Activated naive CD8-positive, alpha-beta T cell treated with anti-CD3 and anti-CD28 coated beads for 36 hours (primary cell): ENCODE data around the gene PCCA. TPM values are rescaled to one million over a fixed set of nuclear protein-coding genes. Genes with fewer than 3 reads are reported as not detected.
"Not testable (repeated sequence)": the region's sequence is repeated elsewhere in the genome, so short reads cannot be mapped to it uniquely, and the experiment has no call there.

Source experiments
- DNase-seq: peaks from one replicate; pipeline ENCODE4 v3.0.0; 2021
- H3K27ac Mint-ChIP-seq: one replicate; pipeline ENCODE4 v1.8.0; 2022; ENCODE audit warnings: mild to moderate bottlenecking, moderate library complexity, mixed read lengths
- H3K27me3 Mint-ChIP-seq: one replicate; pipeline ENCODE4 v1.8.0; 2022; ENCODE audit warnings: mild to moderate bottlenecking, mixed read lengths
- H3K36me3 Mint-ChIP-seq: one replicate; pipeline ENCODE4 v1.8.0; 2021; ENCODE audit warnings: mild to moderate bottlenecking, mixed read lengths
- H3K4me1 Mint-ChIP-seq: one replicate; pipeline ENCODE4 v1.8.0; 2021; ENCODE audit warnings: mixed read lengths
- H3K4me3 Mint-ChIP-seq: one replicate; pipeline ENCODE4 v1.8.0; 2022; ENCODE audit warnings: mild to moderate bottlenecking, moderate library complexity, mixed read lengths
- H3K9me3 Mint-ChIP-seq: one replicate; pipeline ENCODE4 v1.8.0; 2022; ENCODE audit warnings: mixed read lengths
- total RNA-seq, 2 experiments: library from RNA; stranded (reverse); gene quantifications; one replicate each; pipeline ENCODE4 v1.2.3, GENCODE V29; 2021

PCCA gene
- total RNA-seq, 2 experiments from 2014 or later = 6.9 to 8.3 TPM

- no peak for DNase-seq
- H3K4me1 Mint-ChIP-seq = no peaks in the 10 kb centered on the region
- H3K36me3 Mint-ChIP-seq = peaks cover 9% of the 10 kb centered on the region
- H3K27ac Mint-ChIP-seq = no peak overlapping the region
- H3K27me3 Mint-ChIP-seq = no peaks in the 10 kb centered on the region
- H3K9me3 Mint-ChIP-seq = no peaks in the 10 kb centered on the region
- H3K4me3 Mint-ChIP-seq = no peak overlapping the region
Observed at GRCh38 chr13:100365680-100366079, 276.8 kb downstream of the PCCA start.

DNA sequence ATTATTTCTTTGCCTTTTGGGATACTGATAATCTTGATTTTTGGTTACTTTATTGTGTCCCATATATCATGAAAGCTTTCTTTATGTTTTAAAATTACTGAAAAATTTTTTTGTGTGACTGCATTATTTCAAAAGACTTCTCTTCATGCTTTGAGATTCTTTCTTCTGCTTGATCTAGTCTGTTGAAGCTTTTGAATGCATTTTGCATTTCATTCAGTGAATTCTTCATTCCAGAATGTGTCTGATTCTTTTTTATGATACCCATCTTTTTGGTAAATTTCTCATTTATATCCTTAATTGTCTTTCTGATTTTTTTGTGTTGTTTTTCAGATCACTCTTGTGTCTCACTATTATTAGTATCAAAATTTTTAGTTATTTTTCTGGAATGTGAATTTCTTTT, 289.6 kb downstream of the PCCA start:
- Mint-ChIP-seq H3K27ac (no peak overlapping the region), H3K4me3 (no peak overlapping the region), H3K27me3 (no peaks in the 10 kb centered on the region), H3K36me3 (peaks cover 54% of the 10 kb centered on the region), H3K9me3 (peaks cover 28% of the 10 kb centered on the region), H3K4me1 (peaks cover 6% of the 10 kb centered on the region)
- DNase-seq = no peak

- H3K27me3 Mint-ChIP-seq = no peaks in the 10 kb centered on the region
- peaks cover 33% of the 10 kb centered on the region for H3K36me3 Mint-ChIP-seq
- no peak overlapping the region for H3K4me3 Mint-ChIP-seq
Observed at GRCh38 chr13:100381595-100382224, 292.8 kb downstream of the PCCA start.

GRCh38 chr13:100382785-100383184, 293.9 kb downstream of the PCCA start:
- H3K4me1 Mint-ChIP-seq = peaks cover 6% of the 10 kb centered on the region
- no peaks in the 10 kb centered on the region for H3K27me3 Mint-ChIP-seq
- DNase-seq = no peak
- H3K4me3 Mint-ChIP-seq = no peak overlapping the region
- peaks cover 12% of the 10 kb centered on the region for H3K9me3 Mint-ChIP-seq
- H3K36me3 Mint-ChIP-seq = peaks cover 29% of the 10 kb centered on the region
- no peak overlapping the region for H3K27ac Mint-ChIP-seq

More at GRCh38 chr13:100381595-100382224, 292.8 kb downstream of the PCCA start:
- peaks cover 6% of the 10 kb centered on the region for H3K4me1 Mint-ChIP-seq
- H3K9me3 Mint-ChIP-seq = peaks cover 17% of the 10 kb centered on the region
- H3K27ac Mint-ChIP-seq = no peak overlapping the region
- no peak for DNase-seq

DNA sequence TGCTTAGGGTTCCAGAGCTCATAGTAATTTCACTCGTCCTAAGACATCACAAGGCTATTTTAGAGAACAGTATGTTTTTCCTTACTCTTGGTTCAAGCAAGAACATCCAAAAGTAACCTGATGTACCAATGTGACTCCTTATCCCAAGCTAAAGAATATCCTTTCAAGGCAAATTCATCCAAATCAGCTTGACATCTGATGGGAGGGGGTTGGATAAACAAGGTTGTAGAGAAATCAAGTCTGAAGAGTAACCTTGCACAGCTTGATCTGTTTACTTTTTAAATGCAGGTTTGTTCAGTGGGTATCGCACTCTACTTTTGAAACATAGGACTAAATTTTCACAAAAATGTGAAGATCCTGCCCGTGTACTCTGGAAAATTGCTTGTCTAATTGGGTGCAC, 298.5 kb downstream of the PCCA start:
- no peak overlapping the region for H3K27ac Mint-ChIP-seq
- DNase-seq = no peak
- no peak overlapping the region for H3K4me3 Mint-ChIP-seq
- H3K36me3 Mint-ChIP-seq = peaks cover 7% of the 10 kb centered on the region
- no peaks in the 10 kb centered on the region for H3K27me3 Mint-ChIP-seq
- H3K4me1 Mint-ChIP-seq = peaks cover 8% of the 10 kb centered on the region
- H3K9me3 Mint-ChIP-seq = no peaks in the 10 kb centered on the region

GRCh38 chr13:100388150-100388549, 299.3 kb downstream of the PCCA start:
- H3K27ac Mint-ChIP-seq, H3K36me3 Mint-ChIP-seq, H3K9me3 Mint-ChIP-seq, H3K4me3 Mint-ChIP-seq, DNase-seq, H3K27me3 Mint-ChIP-seq: not testable (repeated sequence)
- peaks cover 11% of the 10 kb centered on the region for H3K4me1 Mint-ChIP-seq

DNA sequence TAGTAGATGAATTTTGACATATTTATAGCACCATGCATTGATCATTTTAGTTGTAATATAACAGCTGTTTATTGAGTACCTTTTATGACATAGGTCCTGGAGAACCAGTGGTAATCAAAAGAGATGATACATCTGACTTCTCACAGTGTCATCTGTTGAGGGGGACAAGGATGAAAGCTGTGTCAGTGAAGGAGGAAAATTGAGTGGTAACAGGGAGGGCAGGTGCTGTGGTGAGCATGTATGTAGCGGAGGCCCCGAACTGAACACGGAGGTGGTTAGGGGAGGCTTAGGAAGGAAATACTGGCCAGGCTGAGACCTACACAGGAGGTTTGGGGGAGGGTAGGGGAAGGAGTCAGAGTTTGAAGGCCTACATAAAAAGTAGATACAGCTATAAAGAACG, 300.0 kb downstream of the PCCA start:
- peaks cover 14% of the 10 kb centered on the region for H3K4me1 Mint-ChIP-seq
- H3K9me3 Mint-ChIP-seq = no peaks in the 10 kb centered on the region
- no peaks in the 10 kb centered on the region for H3K27me3 Mint-ChIP-seq
- no peak overlapping the region for H3K27ac Mint-ChIP-seq
- H3K4me3 Mint-ChIP-seq = no peak overlapping the region
- DNase-seq = no peak
- peaks cover 10% of the 10 kb centered on the region for H3K36me3 Mint-ChIP-seq

DNA sequence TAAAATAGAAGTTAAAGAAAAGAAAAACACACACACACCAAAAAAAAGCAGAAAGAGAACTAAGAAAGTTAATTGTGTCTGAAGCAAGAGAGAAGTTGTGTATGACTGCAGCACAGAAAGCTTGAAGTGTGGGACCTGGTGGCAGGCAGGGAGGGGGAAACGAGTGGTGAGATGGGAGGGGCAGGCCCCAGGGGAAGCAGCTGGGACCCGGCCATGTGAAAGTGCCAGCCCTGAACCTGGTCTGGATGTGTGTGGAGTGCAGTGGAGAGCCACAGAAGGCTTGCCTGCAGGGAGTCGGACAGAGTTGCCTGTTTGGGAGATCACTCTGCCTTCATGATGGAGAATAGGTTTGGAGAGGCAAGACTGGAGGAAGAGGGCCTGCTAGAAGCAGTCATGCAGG, 300.7 kb downstream of the PCCA start:
- Mint-ChIP-seq H3K4me3 (no peak overlapping the region), H3K27me3 (no peaks in the 10 kb centered on the region), H3K36me3 (peaks cover 10% of the 10 kb centered on the region), H3K9me3 (no peaks in the 10 kb centered on the region), H3K4me1 (peaks cover 20% of the 10 kb centered on the region), H3K27ac (no peak overlapping the region)
- no peak for DNase-seq

DNA sequence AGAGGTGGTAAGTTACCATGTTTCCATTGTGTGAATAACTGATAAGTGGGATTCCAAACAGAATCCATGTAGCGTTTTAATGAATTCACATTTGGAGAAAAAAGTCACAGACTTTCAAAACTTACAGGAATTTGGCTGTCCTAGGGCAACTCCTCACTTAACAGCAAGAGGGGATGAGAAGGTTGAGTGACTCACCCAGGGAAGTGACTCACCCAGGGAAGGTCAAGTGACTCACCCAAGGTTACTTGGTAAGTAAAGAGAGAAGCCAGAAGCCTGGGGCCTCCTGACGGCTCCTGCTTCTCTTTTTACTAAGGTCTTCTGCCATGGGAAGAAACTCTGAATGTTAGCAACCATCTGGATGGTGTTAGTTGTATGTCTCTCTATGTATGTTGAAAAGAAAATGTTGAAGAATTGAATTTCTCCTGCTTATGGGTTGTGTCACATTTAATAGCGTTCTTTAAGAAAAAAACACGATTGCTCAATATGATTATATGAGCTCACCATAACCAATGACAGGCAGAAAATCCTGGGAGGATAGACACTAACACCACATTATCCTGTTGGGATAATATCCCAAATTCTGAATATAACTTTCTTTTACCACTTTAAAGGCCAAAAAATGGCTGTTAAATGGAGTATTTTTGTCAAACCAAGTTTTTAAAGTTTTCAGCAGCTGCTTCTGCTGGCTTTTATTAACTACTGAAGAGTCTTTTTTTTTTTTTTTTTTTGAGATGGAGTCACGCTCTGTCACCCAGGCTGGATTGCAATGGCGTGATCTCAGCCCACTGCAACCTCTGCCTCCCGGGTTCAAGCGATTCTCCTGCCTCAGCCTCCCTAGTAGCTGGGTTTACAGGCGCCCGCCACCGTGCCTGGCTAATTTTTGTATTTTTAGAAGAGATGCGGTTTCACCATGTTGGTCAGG, 304.1 kb downstream of the PCCA start:
- Mint-ChIP-seq H3K4me3 (no peak overlapping the region), H3K27ac (no peak overlapping the region), H3K9me3 (no peaks in the 10 kb centered on the region), H3K36me3 (peaks cover 6% of the 10 kb centered on the region), H3K4me1 (peaks cover 22% of the 10 kb centered on the region), H3K27me3 (no peaks in the 10 kb centered on the region)
- peak; percentile 62 for DNase-seq

GRCh38 chr13:100394005-100394695, 305.3 kb downstream of the PCCA start:
- DNase-seq = no peak
- Mint-ChIP-seq H3K9me3 (no peaks in the 10 kb centered on the region), H3K4me1 (peaks cover 22% of the 10 kb centered on the region), H3K36me3 (peaks cover 6% of the 10 kb centered on the region), H3K27me3 (no peaks in the 10 kb centered on the region), H3K4me3 (no peak overlapping the region), H3K27ac (no peak overlapping the region)

DNA sequence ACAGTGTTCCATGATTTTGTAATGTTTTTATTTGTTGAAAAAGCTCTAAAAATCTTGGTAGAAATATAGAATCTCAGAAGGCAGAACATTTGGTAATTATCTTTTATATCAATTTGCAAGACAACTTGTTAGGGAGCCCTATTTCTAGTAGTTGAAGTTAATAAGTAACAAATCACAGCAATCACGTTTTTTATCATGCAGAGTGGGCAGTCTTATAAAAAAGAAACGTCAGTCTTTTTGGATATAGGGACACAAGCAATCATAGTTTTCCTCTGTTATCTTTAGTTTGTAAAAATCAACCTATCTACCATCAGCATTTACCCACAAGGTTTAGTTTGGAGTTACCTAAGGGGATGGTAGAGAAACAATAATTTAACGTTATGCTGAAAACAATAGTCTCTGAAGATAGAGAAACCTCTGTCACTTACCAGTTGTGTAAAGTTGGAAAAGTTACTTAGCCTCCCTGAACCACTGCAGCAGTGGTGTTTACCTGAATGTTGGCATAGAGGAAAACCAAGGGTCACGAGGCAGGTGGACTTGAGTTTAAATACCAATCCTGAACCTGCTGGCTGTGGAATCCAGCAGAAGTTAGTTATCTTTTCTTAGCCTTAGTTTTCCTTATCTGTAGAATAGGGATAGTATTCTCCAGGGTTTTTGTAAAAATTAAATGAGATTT, 306.9 kb downstream of the PCCA start:
- Mint-ChIP-seq H3K27me3 (no peaks in the 10 kb centered on the region), H3K27ac (no peak overlapping the region), H3K9me3 (no peaks in the 10 kb centered on the region), H3K36me3 (peaks cover 14% of the 10 kb centered on the region), H3K4me1 (peaks cover 22% of the 10 kb centered on the region), H3K4me3 (no peak overlapping the region)
- no peak for DNase-seq

DNA sequence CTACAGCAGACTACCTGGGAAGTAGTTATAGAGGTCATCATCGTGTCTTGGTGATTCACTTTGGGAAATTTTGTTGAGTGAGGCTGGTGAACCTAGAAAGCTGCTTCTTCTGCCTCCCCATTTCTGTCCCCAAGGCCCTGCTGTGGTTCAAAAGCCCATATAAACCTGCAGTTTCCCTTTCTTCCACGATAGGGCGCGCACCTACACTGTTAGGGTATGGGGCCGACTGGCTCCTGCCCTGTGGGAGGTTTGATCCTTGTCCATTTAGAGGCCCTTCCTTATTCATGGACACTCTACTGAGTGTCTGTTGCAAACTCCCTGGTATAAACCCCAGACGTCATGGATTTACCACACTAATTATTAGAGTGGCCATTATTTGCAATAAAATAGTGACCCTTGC, 307.9 kb downstream of the PCCA start:
- DNase-seq = no peak
- H3K36me3 Mint-ChIP-seq = peaks cover 18% of the 10 kb centered on the region
- H3K27me3 Mint-ChIP-seq = no peaks in the 10 kb centered on the region
- H3K9me3 Mint-ChIP-seq = no peaks in the 10 kb centered on the region
- no peak overlapping the region for H3K27ac Mint-ChIP-seq
- H3K4me1 Mint-ChIP-seq = peaks cover 22% of the 10 kb centered on the region
- H3K4me3 Mint-ChIP-seq = no peak overlapping the region

DNA sequence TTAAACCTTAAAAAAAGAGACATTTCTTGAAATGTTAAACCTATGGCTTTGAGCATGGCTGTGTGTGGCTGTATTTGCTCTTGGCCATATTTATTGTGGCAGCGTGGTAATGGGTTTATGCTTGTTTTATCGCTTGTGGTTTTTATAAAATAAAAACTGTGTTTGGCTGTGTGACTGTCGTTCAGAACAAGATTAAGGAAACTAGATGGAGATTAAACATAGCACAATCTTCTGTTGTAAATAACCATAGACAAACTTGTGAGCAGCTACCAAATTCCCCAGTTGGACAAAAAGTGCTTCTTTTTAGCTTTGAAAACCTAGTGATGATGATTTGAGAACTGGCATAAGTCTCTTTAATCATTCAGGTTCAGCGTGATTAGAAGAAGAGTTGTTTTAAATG, 308.7 kb downstream of the PCCA start:
- no peak overlapping the region for H3K4me3 Mint-ChIP-seq
- peaks cover 17% of the 10 kb centered on the region for H3K4me1 Mint-ChIP-seq
- H3K27ac Mint-ChIP-seq = no peak overlapping the region
- H3K27me3 Mint-ChIP-seq = no peaks in the 10 kb centered on the region
- H3K36me3 Mint-ChIP-seq = peaks cover 20% of the 10 kb centered on the region
- peaks cover 3% of the 10 kb centered on the region for H3K9me3 Mint-ChIP-seq
- DNase-seq = no peak

GRCh38 chr13:100398360-100398759, 309.5 kb downstream of the PCCA start:
- DNase-seq = no peak
- peaks cover 9% of the 10 kb centered on the region for H3K9me3 Mint-ChIP-seq
- H3K27me3 Mint-ChIP-seq = no peaks in the 10 kb centered on the region
- H3K4me3 Mint-ChIP-seq = no peak overlapping the region
- H3K4me1 Mint-ChIP-seq = peaks cover 12% of the 10 kb centered on the region
- no peak overlapping the region for H3K27ac Mint-ChIP-seq
- peaks cover 24% of the 10 kb centered on the region for H3K36me3 Mint-ChIP-seq

DNA sequence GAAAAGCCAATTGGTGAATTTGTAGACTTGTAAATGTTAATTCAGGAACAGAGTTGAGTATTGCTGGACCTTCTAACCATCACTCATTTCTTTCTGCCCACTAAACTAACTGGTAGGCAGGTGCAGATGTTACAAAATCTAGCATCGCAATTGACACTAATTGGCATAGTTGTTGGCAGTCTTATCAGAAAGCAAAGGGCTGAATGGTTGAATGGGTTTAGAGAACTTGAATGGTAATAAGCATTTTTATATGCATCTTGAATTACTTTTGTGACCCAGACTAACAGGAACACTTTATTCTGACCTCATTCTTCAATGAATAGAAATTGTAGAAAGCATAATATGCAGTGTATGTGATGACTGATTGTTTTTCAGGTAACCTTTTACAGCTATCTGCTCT, 310.6 kb downstream of the PCCA start:
- H3K36me3 Mint-ChIP-seq = peaks cover 34% of the 10 kb centered on the region
- H3K27me3 Mint-ChIP-seq = no peaks in the 10 kb centered on the region
- no peak overlapping the region for H3K27ac Mint-ChIP-seq
- peaks cover 15% of the 10 kb centered on the region for H3K9me3 Mint-ChIP-seq
- no peak for DNase-seq
- peaks cover 3% of the 10 kb centered on the region for H3K4me1 Mint-ChIP-seq
- no peak overlapping the region for H3K4me3 Mint-ChIP-seq
